ENCODE data around the gene CNKSR3.

Gene CNKSR3

GRCh38 chr6:154359161-154359574 is 151.3 kb downstream of the CNKSR3 start:
- H3K9ac ChIP-seq (ENCODE audit: low read depth in 1 of 2, low read length in 2 of 2): no peak overlapping the region
- H3K4me3 ChIP-seq (ENCODE audit: low read length in 2 of 2): peak overlapping the region in 1 of 2 donors; percentile 26
- H3K9me3 ChIP-seq (ENCODE audit: control insufficient read depth in 2 of 2, low read length in 2 of 2): no peaks in the 10 kb centered on the region
- no peak overlapping the region for H3K27ac ChIP-seq (ENCODE audit: low read depth in 2 of 2, low read length in 2 of 2)
- H3K4me1 ChIP-seq (ENCODE audit: control insufficient read depth in 2 of 2, insufficient read depth in 2 of 2, low read length in 2 of 2): no peaks in the 10 kb centered on the region
- no peaks in the 10 kb centered on the region for H3K27me3 ChIP-seq (ENCODE audit: control insufficient read depth in 2 of 2, insufficient read depth in 2 of 2, low read length in 2 of 2)
- no peaks in the 10 kb centered on the region for H3K36me3 ChIP-seq (ENCODE audit: control insufficient read depth in 2 of 2, insufficient read depth in 2 of 2, low read length in 2 of 2)

GRCh38 chr6:154358019-154358545 is 152.4 kb downstream of the CNKSR3 start:
- H3K36me3 ChIP-seq (ENCODE audit: control insufficient read depth in 2 of 2, insufficient read depth in 2 of 2, low read length in 2 of 2): no peaks in the 10 kb centered on the region
- H3K4me1 ChIP-seq (ENCODE audit: control insufficient read depth in 2 of 2, insufficient read depth in 2 of 2, low read length in 2 of 2): no peaks in the 10 kb centered on the region
- no peak overlapping the region for H3K9ac ChIP-seq (ENCODE audit: low read depth in 1 of 2, low read length in 2 of 2)
- no peak overlapping the region for H3K4me3 ChIP-seq (ENCODE audit: low read length in 2 of 2)
- no peaks in the 10 kb centered on the region for H3K9me3 ChIP-seq (ENCODE audit: control insufficient read depth in 2 of 2, low read length in 2 of 2)
- no peak overlapping the region for H3K27ac ChIP-seq (ENCODE audit: low read depth in 2 of 2, low read length in 2 of 2)
- H3K27me3 ChIP-seq (ENCODE audit: control insufficient read depth in 2 of 2, insufficient read depth in 2 of 2, low read length in 2 of 2): no peaks in the 10 kb centered on the region

GRCh38 chr6:154356690-154357089 is 153.8 kb downstream of the CNKSR3 start, which contains the start of gene IPCEF1:
Gene IPCEF1 (minus strand): TSS chr6:154356803. CDS start chr6:154265947, 90,856 bp downstream.
- Histone ChIP-seq H3K9ac (ENCODE audit: low read depth in 1 of 2, low read length in 2 of 2) (no peak within 1 kb of the TSS), H3K9me3 (ENCODE audit: control insufficient read depth in 2 of 2, low read length in 2 of 2) (no peaks in the 10 kb centered on the region), H3K36me3 (ENCODE audit: control insufficient read depth in 2 of 2, insufficient read depth in 2 of 2, low read length in 2 of 2) (no peaks in the 10 kb centered on the region), H3K27ac (ENCODE audit: low read depth in 2 of 2, low read length in 2 of 2) (peak within 1 kb of the TSS in 1 of 2 donors; percentile 38), H3K4me3 (ENCODE audit: low read length in 2 of 2) (peak within 1 kb of the TSS in 1 of 2 donors; percentile 41), H3K27me3 (ENCODE audit: control insufficient read depth in 2 of 2, insufficient read depth in 2 of 2, low read length in 2 of 2) (no peaks in the 10 kb centered on the region), H3K4me1 (ENCODE audit: control insufficient read depth in 2 of 2, insufficient read depth in 2 of 2, low read length in 2 of 2) (no peaks in the 10 kb centered on the region)

GRCh38 chr6:154356113-154356512 is 154.4 kb downstream of the CNKSR3 start:
- Histone ChIP-seq H3K4me3 (ENCODE audit: low read length in 2 of 2) (peak overlapping the region in 1 of 2 donors; percentile 41), H3K27ac (ENCODE audit: low read depth in 2 of 2, low read length in 2 of 2) (peak overlapping the region in 1 of 2 donors; percentile 38), H3K9ac (ENCODE audit: low read depth in 1 of 2, low read length in 2 of 2) (no peak overlapping the region), H3K4me1 (ENCODE audit: control insufficient read depth in 2 of 2, insufficient read depth in 2 of 2, low read length in 2 of 2) (no peaks in the 10 kb centered on the region), H3K9me3 (ENCODE audit: control insufficient read depth in 2 of 2, low read length in 2 of 2) (no peaks in the 10 kb centered on the region), H3K36me3 (ENCODE audit: control insufficient read depth in 2 of 2, insufficient read depth in 2 of 2, low read length in 2 of 2) (no peaks in the 10 kb centered on the region), H3K27me3 (ENCODE audit: control insufficient read depth in 2 of 2, insufficient read depth in 2 of 2, low read length in 2 of 2) (no peaks in the 10 kb centered on the region)

- Histone ChIP-seq H3K36me3 (ENCODE audit: control insufficient read depth in 2 of 2, insufficient read depth in 2 of 2, low read length in 2 of 2) (no peaks in the 10 kb centered on the region), H3K4me3 (ENCODE audit: low read length in 2 of 2) (no peak overlapping the region), H3K27me3 (ENCODE audit: control insufficient read depth in 2 of 2, insufficient read depth in 2 of 2, low read length in 2 of 2) (no peaks in the 10 kb centered on the region), H3K4me1 (ENCODE audit: control insufficient read depth in 2 of 2, insufficient read depth in 2 of 2, low read length in 2 of 2) (no peaks in the 10 kb centered on the region), H3K9ac (ENCODE audit: low read depth in 1 of 2, low read length in 2 of 2) (no peak overlapping the region), H3K27ac (ENCODE audit: low read depth in 2 of 2, low read length in 2 of 2) (no peak overlapping the region), H3K9me3 (ENCODE audit: control insufficient read depth in 2 of 2, low read length in 2 of 2) (no peaks in the 10 kb centered on the region)
Observed at GRCh38 chr6:154354265-154354777, 156.2 kb downstream of the CNKSR3 start.

- Histone ChIP-seq H3K27me3 (ENCODE audit: control insufficient read depth in 2 of 2, insufficient read depth in 2 of 2, low read length in 2 of 2) (no peaks in the 10 kb centered on the region), H3K4me1 (ENCODE audit: control insufficient read depth in 2 of 2, insufficient read depth in 2 of 2, low read length in 2 of 2) (no peaks in the 10 kb centered on the region), H3K27ac (ENCODE audit: low read depth in 2 of 2, low read length in 2 of 2) (no peak overlapping the region), H3K9me3 (ENCODE audit: control insufficient read depth in 2 of 2, low read length in 2 of 2) (no peaks in the 10 kb centered on the region), H3K9ac (ENCODE audit: low read depth in 1 of 2, low read length in 2 of 2) (no peak overlapping the region), H3K36me3 (ENCODE audit: control insufficient read depth in 2 of 2, insufficient read depth in 2 of 2, low read length in 2 of 2) (no peaks in the 10 kb centered on the region), H3K4me3 (ENCODE audit: low read length in 2 of 2) (no peak overlapping the region)
Observed at GRCh38 chr6:154353626-154354025, 156.9 kb downstream of the CNKSR3 start.

- Histone ChIP-seq H3K27ac (ENCODE audit: low read depth in 2 of 2, low read length in 2 of 2) (no peak overlapping the region), H3K4me3 (ENCODE audit: low read length in 2 of 2) (no peak overlapping the region)
Observed at GRCh38 chr6:154352898-154353585, 157.4 kb downstream of the CNKSR3 start.

GRCh38 chr6:154350293-154350692 is 160.2 kb downstream of the CNKSR3 start:
- H3K4me1 ChIP-seq (ENCODE audit: control insufficient read depth in 2 of 2, insufficient read depth in 2 of 2, low read length in 2 of 2): no peaks in the 10 kb centered on the region
- no peak overlapping the region for H3K4me3 ChIP-seq (ENCODE audit: low read length in 2 of 2)
- no peak overlapping the region for H3K27ac ChIP-seq (ENCODE audit: low read depth in 2 of 2, low read length in 2 of 2)
- H3K27me3 ChIP-seq (ENCODE audit: control insufficient read depth in 2 of 2, insufficient read depth in 2 of 2, low read length in 2 of 2): no peaks in the 10 kb centered on the region
- no peak overlapping the region for H3K9ac ChIP-seq (ENCODE audit: low read depth in 1 of 2, low read length in 2 of 2)
- no peaks in the 10 kb centered on the region for H3K9me3 ChIP-seq (ENCODE audit: control insufficient read depth in 2 of 2, low read length in 2 of 2)
- no peaks in the 10 kb centered on the region for H3K36me3 ChIP-seq (ENCODE audit: control insufficient read depth in 2 of 2, insufficient read depth in 2 of 2, low read length in 2 of 2)

More at GRCh38 chr6:154352898-154353585, 157.4 kb downstream of the CNKSR3 start:
- H3K9me3 ChIP-seq (ENCODE audit: control insufficient read depth in 2 of 2, low read length in 2 of 2): no peaks in the 10 kb centered on the region
- H3K4me1 ChIP-seq (ENCODE audit: control insufficient read depth in 2 of 2, insufficient read depth in 2 of 2, low read length in 2 of 2): no peaks in the 10 kb centered on the region
- H3K9ac ChIP-seq (ENCODE audit: low read depth in 1 of 2, low read length in 2 of 2): no peak overlapping the region
- H3K27me3 ChIP-seq (ENCODE audit: control insufficient read depth in 2 of 2, insufficient read depth in 2 of 2, low read length in 2 of 2): no peaks in the 10 kb centered on the region
- H3K36me3 ChIP-seq (ENCODE audit: control insufficient read depth in 2 of 2, insufficient read depth in 2 of 2, low read length in 2 of 2): no peaks in the 10 kb centered on the region

- no peak overlapping the region for H3K27ac ChIP-seq (ENCODE audit: low read depth in 2 of 2, low read length in 2 of 2)
- H3K4me1 ChIP-seq (ENCODE audit: control insufficient read depth in 2 of 2, insufficient read depth in 2 of 2, low read length in 2 of 2): no peaks in the 10 kb centered on the region
- H3K27me3 ChIP-seq (ENCODE audit: control insufficient read depth in 2 of 2, insufficient read depth in 2 of 2, low read length in 2 of 2): no peaks in the 10 kb centered on the region
- H3K9me3 ChIP-seq (ENCODE audit: control insufficient read depth in 2 of 2, low read length in 2 of 2): no peaks in the 10 kb centered on the region
- H3K4me3 ChIP-seq (ENCODE audit: low read length in 2 of 2): no peak overlapping the region
- H3K36me3 ChIP-seq (ENCODE audit: control insufficient read depth in 2 of 2, insufficient read depth in 2 of 2, low read length in 2 of 2): no peaks in the 10 kb centered on the region
- H3K9ac ChIP-seq (ENCODE audit: low read depth in 1 of 2, low read length in 2 of 2): no peak overlapping the region
Observed at GRCh38 chr6:154347981-154348380, 162.5 kb downstream of the CNKSR3 start.

GRCh38 chr6:154345811-154346210 is 164.7 kb downstream of the CNKSR3 start:
- Histone ChIP-seq H3K4me1 (ENCODE audit: control insufficient read depth in 2 of 2, insufficient read depth in 2 of 2, low read length in 2 of 2) (peaks cover 2% of the 10 kb centered on the region in 2 donors), H3K9me3 (ENCODE audit: control insufficient read depth in 2 of 2, low read length in 2 of 2) (no peaks in the 10 kb centered on the region), H3K9ac (ENCODE audit: low read depth in 1 of 2, low read length in 2 of 2) (no peak overlapping the region)

More at GRCh38 chr6:154345811-154346210, 164.7 kb downstream of the CNKSR3 start:
- Histone ChIP-seq H3K4me3 (ENCODE audit: low read length in 2 of 2) (no peak overlapping the region), H3K36me3 (ENCODE audit: control insufficient read depth in 2 of 2, insufficient read depth in 2 of 2, low read length in 2 of 2) (no peaks in the 10 kb centered on the region), H3K27me3 (ENCODE audit: control insufficient read depth in 2 of 2, insufficient read depth in 2 of 2, low read length in 2 of 2) (no peaks in the 10 kb centered on the region), H3K27ac (ENCODE audit: low read depth in 2 of 2, low read length in 2 of 2) (no peak overlapping the region)
